HFF-Myc (cell line): Measurements from ENCODE around the gene RAB22A.

Experiments
- DNase-seq: peaks from one replicate; pipeline ENCODE4 v3.0.0-alpha.2; 2011; ENCODE audit warnings: low read depth; ENCODE audit errors: extremely low read depth
- H3K4me3 ChIP-seq: replicated peaks from 2 replicates; pipeline ENCODE4 v1.5.1; 2011; ENCODE audit warnings: low read depth, mild to moderate bottlenecking, control low read depth, low read length
- CTCF ChIP-seq: IDR thresholded peaks from 2 replicates; pipeline ENCODE4 v1.5.1; 2012; ENCODE audit warnings: mild to moderate bottlenecking, low read depth, low read length, control low read depth; ENCODE audit errors: missing control alignments

Gene RAB22A

GRCh38 chr20:58309591-58310290, at the start of gene RAB22A:
RAB22A (plus strand) TSS chr20:58309715; CDS start chr20:58309977, 262 bp downstream.
- no peak for TF ChIP-seq CTCF
- peak within 1 kb of the TSS; percentile 68 for H3K4me3 ChIP-seq
- no peak for DNase-seq

- no peak for TF ChIP-seq CTCF
- no peak for DNase-seq
- H3K4me3 ChIP-seq = no peak overlapping the region
These were observed 49.5 kb upstream of the RAB22A start for GRCh38 chr20:58260006-58260405.

- no peak overlapping the region for H3K4me3 ChIP-seq
- DNase-seq = no peak
- TF ChIP-seq CTCF = no peak
These were observed 47.9 kb upstream of the RAB22A start for GRCh38 chr20:58261660-58262059.

- no peak for DNase-seq
- no peak for TF ChIP-seq CTCF
- H3K4me3 ChIP-seq = no peak overlapping the region
These were observed 45.2 kb upstream of the RAB22A start for GRCh38 chr20:58264271-58264670.

- TF ChIP-seq CTCF = no peak
- H3K4me3 ChIP-seq = no peak overlapping the region
- no peak for DNase-seq
These were observed 41.9 kb upstream of the RAB22A start for GRCh38 chr20:58267389-58268215.

GRCh38 chr20:58268421-58268821, 41.1 kb upstream of the RAB22A start:
- TF ChIP-seq CTCF = no peak
- no peak for DNase-seq
- H3K4me3 ChIP-seq = no peak overlapping the region
